GM21529 (cell line): Measurements from ENCODE around the gene KEL.

Experiments
- ATAC-seq: cut with Tn5 transposase; IDR thresholded peaks from one replicate; pipeline ENCODE4 v1.9.1; 2021; ENCODE audit not compliant: unreplicated experiment

The KEL gene

DNA sequence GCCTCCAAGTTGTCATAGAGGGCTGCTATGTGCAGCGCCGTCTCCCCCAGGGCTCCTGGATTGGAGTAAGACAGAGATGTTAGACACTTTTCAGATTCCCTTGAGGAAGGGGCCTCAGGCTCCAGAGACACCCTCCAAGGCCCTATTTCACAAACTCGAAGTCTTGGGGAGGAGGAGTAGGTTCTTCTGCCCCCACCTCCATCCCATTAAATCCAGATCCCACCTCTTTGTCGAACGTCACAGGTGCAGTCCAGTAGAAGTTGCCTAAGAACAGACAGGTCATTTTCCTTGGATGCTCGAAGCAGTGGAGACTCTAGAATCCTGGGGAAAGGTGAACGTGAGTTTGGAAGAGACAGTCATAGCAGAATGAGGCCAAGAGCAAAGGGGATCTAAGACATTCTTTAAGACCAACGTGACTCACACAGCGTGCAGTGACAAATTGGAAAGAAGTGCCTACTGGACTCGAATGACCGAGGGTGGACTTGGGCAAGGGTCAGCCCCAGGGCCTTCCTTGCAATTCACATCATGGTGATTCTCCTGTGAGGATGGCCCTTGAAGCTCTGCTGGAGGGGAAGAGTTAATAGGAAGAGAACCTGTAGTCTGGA lies 31.9 kb downstream of the KEL start:
- ATAC-seq = no peak

GRCh38 chr7:142927949-142928348 lies 34.2 kb downstream of the KEL start:
- no peak for ATAC-seq

GRCh38 chr7:142927085-142927745 lies 34.9 kb downstream of the KEL start:
- ATAC-seq = no peak

- no peak for ATAC-seq
Observed at GRCh38 chr7:142925413-142925812, 36.8 kb downstream of the KEL start.

GRCh38 chr7:142923391-142923790 lies 38.8 kb downstream of the KEL start:
- ATAC-seq = no peak

GRCh38 chr7:142919656-142920055 lies 42.5 kb downstream of the KEL start:
- no peak for ATAC-seq

GRCh38 chr7:142918901-142919300 lies 43.3 kb downstream of the KEL start:
- no peak for ATAC-seq

DNA sequence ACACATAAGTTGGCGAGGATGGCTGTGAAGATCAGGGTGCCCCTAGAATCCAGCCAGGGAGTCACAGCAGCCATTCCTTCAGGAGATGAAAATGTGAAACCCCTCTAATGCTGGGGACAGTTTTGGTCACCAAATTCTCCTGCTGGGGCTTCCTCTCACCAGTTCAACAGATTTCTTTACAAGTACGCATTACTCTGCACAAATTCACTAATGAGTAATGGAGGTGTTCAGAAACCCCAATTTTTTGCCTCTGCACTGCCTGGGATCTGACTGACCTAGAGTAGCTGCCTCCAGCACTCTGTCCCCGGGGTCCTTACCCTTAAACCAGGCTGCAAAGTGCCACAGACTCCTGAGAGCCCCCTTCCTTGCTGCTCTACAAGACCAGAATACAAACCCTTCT lies 44.7 kb downstream of the KEL start:
- no peak for ATAC-seq

DNA sequence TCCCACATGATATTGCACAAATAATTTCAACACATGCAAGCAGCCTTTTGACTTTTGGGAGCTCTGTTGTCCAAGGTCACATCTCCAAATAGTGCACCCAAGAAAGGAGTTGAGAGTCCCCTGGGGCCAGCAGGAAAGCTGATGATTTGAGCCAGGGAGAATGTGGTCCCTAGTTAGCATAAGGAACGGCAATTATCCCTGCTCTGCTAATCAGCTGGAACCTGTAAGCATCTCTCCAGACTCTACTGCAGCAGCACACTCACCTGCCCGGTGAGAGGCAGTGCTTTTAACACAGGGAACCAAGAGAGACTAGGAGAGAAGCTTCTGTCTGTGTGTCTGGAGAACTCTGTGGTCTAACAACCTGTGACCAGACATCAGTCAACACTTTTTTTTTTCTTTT lies 45.7 kb downstream of the KEL start:
- ATAC-seq = no peak

DNA sequence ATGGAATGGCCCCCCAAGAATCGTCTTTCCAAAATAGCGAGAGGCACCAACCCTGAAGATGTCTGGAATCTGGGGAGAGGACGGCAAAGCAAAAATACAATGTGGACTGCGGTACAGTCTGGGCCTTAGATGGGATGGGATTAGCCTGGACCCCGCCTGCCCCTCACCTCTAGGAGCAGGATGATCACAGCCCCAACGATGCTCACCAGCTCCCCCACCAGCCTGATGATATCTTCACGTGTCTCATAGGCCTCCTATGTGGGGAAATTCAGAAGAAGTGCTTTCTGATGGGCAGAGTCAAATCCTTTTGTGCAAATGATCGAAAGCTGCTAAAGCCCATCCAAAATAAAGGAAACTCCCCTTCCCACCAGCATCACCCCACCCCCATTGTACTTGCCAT lies 46.8 kb downstream of the KEL start:
- no peak for ATAC-seq

DNA sequence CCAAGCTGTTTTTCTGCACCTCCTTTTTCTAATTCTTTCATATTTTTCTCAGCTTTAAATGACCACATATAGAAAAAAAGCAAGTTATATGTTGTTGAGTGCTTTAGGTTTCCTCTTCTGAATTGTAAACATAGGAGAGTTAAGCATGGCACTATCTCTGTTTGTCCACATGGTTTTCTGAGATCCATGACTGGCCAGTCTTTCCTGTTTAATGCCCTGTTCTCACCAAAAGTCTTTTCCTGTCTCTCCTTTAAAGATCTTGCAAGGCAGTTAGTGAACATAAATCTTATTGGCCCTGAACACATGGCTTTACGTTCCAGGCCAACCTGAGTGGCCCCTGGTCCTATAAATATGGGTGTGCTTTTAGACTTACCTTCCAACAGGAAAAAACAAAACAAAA lies 48.0 kb downstream of the KEL start:
- ATAC-seq = no peak

GRCh38 chr7:142913566-142913965 lies 48.6 kb downstream of the KEL start:
- ATAC-seq = no peak

DNA sequence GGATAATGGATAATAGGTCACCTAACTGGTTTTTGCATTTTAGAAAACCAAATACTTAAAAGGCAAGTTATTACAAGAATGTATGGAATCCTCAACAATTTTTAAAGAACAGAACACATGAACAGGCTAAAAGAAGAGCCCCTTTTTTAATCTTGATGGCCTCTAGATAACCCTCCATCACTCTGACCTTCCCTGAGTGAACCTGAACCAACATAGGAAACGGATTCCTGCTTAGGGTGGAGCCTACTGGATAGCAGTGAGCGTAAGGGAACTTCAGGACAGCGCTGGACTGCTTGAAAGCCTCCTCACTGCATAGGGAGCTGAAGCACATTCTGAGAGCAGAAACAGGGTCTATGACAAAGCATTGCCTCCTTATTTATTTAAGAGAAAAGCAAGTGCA lies 49.1 kb downstream of the KEL start:
- no peak for ATAC-seq

- ATAC-seq = no peak
Observed at GRCh38 chr7:142910481-142910880, 51.7 kb downstream of the KEL start.

DNA sequence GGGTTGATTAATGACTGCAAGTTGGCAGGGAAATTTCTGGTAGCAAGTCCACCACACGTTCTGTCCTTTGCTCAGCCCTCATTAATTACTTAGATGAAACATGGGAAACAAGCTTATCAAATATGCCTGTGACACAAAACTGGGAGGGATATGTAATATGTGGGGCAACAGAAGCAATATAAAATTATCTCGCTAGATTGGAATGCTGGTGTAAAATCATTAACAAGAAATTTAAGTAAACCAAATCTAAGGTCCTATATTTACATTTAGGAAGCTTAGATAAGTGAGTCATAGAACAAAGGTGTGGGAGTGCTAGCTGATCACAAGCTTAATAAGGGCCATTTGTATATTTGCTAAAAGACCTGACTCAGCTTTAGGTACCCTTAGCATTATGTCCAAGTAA lies 52.1 kb downstream of the KEL start:
- ATAC-seq = no peak

GRCh38 chr7:142908921-142909890 lies 53.0 kb downstream of the KEL start:
- ATAC-seq = no peak

GRCh38 chr7:142908290-142908689 lies 53.9 kb downstream of the KEL start:
- ATAC-seq = no peak

GRCh38 chr7:142906643-142907042 lies 55.5 kb downstream of the KEL start:
- ATAC-seq = no peak

DNA sequence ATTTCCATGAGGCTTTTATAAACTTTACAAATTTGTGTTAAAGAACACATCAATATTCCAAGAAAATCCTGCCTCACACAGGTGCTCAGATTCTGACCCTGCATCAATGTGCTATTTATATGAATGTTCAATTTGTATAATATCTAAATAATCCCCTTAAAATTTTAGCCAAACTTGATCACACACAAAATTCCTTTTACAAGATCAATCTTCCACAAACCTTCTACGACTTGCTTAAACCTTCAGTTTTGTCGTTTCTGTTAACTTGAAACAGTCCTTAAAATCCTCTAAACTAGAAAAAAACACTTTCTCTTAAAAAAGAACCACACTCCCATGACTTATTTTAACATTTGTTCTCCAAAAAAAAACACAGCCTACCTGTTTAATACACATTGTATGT lies 56.4 kb downstream of the KEL start:
- ATAC-seq = no peak

- no peak for ATAC-seq
Observed at GRCh38 chr7:142904128-142904527, 58.0 kb downstream of the KEL start.

DNA sequence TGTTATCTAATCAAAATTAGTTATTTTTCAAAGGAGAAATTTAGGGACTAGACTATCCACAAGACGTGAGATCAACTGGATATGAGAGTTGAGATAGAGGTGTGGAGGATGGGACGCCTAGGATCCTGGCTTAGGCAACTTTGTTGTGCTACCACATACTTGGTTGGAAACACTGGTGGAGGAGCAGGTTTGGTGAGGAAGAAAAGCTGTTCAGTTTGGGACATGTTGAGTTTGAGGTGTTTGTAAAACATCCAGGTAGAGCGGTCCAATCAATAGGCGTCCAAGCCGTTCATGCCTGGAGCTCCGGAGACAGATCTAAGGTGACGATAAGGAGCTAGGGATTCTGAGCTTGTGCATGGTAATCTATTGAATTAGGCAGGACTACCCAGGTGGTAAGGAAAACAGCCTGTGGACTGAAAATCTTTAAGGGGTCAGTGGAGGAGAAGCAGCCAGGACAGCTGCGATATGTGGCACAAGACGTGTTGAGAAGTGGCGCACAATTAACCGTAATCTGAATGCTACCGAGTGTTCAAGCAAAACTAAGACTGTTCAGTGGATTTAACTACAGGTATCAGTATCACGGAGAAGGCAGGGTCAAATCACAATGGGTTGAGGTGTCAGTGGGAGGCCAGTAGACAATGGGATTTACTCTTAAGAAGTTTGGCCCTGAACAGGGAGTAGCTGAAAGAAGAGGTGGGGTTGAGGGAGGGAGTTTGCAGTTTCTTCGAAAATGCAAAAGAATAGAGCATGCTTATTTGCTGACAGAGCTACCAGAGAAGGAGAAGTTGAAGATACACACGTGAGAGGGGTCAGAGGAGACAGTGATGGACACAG lies 60.5 kb downstream of the KEL start:
- ATAC-seq = no peak
